Fibroblast of pulmonary artery (primary cell): ENCODE measurements around the gene RPL13A.

Experiments
- DNase-seq: peaks from one replicate; pipeline ENCODE4 v3.0.0-alpha.2; 2010; ENCODE audit warnings: low read depth
- H3K4me3 ChIP-seq: replicated peaks from 2 replicates; pipeline ENCODE4 v1.5.1; 2011; ENCODE audit warnings: low read depth, mild to moderate bottlenecking, control low read depth, low read length, moderate library complexity
- TF ChIP-seq, protein P1 (sequence below): IDR thresholded peaks from 2 replicates; pipeline ENCODE4 v1.5.1; 2011; ENCODE audit warnings: mild to moderate bottlenecking, control low read depth, low read length, inconsistent platforms; ENCODE audit errors: missing control alignments

The RPL13A gene

GRCh38 chr19:49499030-49499670 lies 11.7 kb downstream of the RPL13A start:
- TF ChIP-seq, protein P1, sequence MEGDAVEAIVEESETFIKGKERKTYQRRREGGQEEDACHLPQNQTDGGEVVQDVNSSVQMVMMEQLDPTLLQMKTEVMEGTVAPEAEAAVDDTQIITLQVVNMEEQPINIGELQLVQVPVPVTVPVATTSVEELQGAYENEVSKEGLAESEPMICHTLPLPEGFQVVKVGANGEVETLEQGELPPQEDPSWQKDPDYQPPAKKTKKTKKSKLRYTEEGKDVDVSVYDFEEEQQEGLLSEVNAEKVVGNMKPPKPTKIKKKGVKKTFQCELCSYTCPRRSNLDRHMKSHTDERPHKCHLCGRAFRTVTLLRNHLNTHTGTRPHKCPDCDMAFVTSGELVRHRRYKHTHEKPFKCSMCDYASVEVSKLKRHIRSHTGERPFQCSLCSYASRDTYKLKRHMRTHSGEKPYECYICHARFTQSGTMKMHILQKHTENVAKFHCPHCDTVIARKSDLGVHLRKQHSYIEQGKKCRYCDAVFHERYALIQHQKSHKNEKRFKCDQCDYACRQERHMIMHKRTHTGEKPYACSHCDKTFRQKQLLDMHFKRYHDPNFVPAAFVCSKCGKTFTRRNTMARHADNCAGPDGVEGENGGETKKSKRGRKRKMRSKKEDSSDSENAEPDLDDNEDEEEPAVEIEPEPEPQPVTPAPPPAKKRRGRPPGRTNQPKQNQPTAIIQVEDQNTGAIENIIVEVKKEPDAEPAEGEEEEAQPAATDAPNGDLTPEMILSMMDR = no peak
- no peak overlapping the region for H3K4me3 ChIP-seq
- no peak for DNase-seq

DNA sequence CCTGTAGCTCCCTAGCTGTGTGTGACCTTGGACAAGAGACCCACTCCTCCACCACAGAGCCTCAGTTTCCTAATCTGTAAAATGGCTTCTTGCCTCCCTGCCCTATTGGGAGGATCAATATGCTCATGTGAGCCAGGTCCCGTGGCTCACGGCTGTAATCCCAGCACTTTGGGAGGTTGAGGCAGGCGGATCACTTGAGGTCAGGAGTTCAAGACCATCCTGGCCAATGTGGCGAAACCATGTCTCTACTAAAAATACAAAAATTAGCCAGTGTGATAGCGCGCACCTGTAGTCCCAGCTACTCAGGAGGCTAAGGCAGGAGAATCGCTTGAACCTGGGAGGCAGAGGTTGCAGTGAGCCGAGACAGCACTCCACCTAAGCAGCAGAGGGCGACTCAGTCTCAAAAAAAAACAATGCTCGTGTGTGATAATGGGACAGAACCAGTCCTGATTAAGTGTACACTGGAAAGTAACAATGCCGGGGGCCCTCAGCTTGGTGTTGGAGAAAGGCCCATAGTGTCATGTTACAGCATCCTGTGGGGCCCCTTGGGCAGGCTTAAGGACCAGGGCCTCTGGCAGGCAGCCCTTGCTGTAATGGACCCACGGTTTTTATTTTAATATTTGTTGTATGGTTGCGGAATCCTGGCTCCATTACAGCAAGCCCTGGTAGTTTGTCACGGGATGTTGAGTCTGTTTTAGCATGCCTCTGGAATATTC lies 15.6 kb downstream of the RPL13A start:
- DNase-seq = peak; percentile 95
- TF ChIP-seq, protein P1 = peak; percentile 67
- H3K4me3 ChIP-seq = no peak overlapping the region

DNA sequence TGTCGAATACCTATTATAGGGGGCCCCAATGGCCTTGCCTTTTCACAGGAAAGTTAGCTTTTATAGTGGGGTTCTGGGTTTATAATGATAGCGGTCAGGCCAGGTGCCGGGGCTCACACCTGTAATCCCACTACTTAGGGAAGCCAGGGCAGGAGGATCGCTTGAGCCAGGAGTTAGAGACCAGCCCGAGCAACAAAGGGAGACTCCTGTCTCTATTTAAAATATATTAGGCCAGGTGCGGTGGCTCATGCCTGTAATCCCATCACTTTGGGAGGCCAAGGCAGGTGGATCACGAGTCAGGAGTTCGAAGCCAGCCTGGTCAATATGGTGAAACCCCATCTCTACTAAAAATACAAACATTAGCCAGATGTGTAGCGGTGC lies 16.2 kb downstream of the RPL13A start:
- H3K4me3 ChIP-seq = no peak overlapping the region
- no peak for DNase-seq
- TF ChIP-seq, protein P1 = no peak

DNA sequence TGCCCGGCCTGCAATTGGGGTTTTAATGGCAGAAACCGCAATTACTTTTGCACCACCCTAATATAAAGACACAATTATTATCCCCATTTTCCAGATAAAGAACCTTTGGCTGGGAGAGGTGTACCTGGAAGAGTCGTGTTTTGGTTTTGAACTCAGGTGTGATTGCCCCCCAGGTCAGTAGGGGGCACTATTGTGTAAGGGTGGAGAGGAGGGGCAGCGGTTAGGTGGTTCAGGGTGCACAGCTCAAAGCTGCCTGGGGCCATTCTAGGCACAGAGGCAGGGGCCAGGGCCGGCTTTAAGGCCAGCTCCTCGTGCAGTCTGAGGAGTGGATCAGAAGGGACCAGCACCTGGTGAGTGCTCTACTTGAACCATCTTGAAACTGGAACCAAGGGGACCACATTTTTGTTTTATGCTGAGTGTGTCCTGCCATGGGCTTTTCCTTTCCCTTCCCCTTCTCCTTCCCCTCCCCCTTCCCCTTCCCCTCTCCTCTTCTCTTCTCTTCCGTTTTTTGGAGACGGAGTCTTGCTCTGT lies 19.2 kb downstream of the RPL13A start:
- peak; percentile 68 for DNase-seq
- TF ChIP-seq, protein P1 = peak; percentile 77
- no peak overlapping the region for H3K4me3 ChIP-seq

- no peak overlapping the region for H3K4me3 ChIP-seq
- TF ChIP-seq, protein P1 = no peak
- no peak for DNase-seq
Observed at GRCh38 chr19:49507803-49508494, 20.5 kb downstream of the RPL13A start.

- TF ChIP-seq, protein P1 = no peak
- H3K4me3 ChIP-seq = peak overlapping the region; percentile 66
- peak; percentile 34 for DNase-seq
Observed at GRCh38 chr19:49512970-49513745, 25.8 kb downstream of the RPL13A start.
